ENCODE results near the gene KRTAP2-2. TPM values are rescaled to one million over a fixed set of nuclear protein-coding genes. Genes with fewer than 3 reads are reported as not detected.
"Not testable (repeated sequence)": the region's sequence is repeated elsewhere in the genome, so short reads cannot be mapped to it uniquely, and the experiment has no call there.

Gene KRTAP2-2, protein sequence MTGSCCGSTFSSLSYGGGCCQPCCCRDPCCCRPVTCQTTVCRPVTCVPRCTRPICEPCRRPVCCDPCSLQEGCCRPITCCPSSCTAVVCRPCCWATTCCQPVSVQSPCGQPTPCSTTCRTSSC
- total RNA-seq: not detected
- 0 reads per million in 2 donors for total RNA-seq

DNA sequence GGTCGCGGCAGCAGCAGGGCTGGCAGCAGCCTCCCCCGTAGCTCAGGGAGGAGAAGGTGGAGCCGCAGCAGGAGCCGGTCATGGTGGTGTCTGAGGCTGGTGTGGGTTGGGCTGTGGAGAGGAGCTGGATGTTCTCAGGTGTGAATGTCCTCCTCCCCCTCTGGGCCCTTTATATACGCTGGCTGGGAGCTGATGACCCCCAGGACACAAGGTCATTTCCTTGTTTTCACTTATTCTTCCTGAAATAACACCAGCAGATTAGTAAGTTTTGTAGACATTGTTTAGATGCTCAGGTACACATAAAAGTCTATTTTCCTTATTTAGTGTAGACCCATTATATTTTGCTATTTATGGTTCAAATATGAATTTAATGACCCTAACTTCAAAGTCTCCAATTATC, at the start of gene KRTAP2-2:
TSS of gene KRTAP2-2 (minus strand) at position 101 of the 400 bp plus-strand sequence. CDS start at position 82, 19 bp downstream.
- not testable (repeated sequence) for ATAC-seq; H3K9me3 ChIP-seq (ENCODE audit: control insufficient read depth, low read length, poor library complexity, severe bottlenecking); H3K36me3 Mint-ChIP-seq (ENCODE audit: low read depth); H3K4me3 Mint-ChIP-seq; H3K4me1 Mint-ChIP-seq; H3K27ac Mint-ChIP-seq; DNase-seq
- H3K27me3 Mint-ChIP-seq: peaks cover 32% of the 10 kb centered on the region

DNA sequence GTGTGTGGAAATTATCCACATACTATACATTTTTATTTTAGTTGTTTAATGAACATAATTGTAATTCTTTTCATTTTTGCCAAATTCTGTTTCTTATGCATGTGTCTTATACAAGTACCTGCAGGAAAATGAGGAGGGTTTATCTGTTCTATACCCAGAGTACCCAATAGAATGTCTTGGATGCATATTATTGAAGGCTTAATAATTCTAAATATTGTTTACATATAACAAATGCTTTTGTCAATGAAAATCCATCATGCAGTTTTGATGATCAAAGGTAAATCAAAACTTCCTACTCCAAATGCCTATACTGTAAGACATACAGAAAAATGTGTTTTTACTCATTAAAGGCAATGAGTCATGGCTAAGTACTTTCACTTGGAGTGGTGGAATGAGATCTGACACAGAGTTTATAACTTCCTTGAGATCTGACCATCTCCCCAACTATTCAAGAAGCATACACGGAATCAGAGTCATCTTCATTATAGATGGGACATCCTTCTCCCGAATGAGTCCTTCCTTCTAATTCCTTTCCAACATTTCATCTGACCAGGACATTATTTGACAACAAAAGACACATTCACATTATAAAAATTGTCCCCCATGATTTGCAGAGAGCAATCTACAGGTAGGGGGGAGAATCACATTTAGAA, 49.5 kb upstream of the KRTAP2-2 start:
- not testable (repeated sequence) for H3K27ac Mint-ChIP-seq; ATAC-seq; H3K4me3 Mint-ChIP-seq; H3K9me3 ChIP-seq (ENCODE audit: control insufficient read depth, low read length, poor library complexity, severe bottlenecking); H3K36me3 Mint-ChIP-seq (ENCODE audit: low read depth); DNase-seq
- Mint-ChIP-seq H3K27me3 (peaks cover 16% of the 10 kb centered on the region), H3K4me1 (peaks cover 16% of the 10 kb centered on the region)

DNA sequence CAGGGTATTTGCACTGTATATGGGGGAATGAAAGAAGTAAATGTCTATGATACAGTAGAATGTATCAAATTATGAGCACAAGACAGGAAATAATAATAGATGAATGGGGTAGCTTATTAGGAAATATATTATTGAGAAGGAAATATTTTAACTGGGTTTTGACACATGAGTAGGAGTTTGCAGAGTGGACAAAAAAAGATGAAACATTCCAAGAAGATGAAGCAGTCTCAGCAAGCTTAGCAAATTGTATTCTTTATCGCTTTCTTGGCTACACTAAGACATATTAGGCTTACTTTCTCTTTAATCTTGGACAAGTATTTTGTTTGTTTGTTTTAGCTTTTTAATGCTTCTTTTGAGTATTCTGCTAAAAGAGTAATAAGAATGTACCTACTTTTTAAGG, 48.9 kb upstream of the KRTAP2-2 start:
- Mint-ChIP-seq H3K4me1 (peaks cover 15% of the 10 kb centered on the region), H3K27ac (no peak overlapping the region), H3K27me3 (peaks cover 16% of the 10 kb centered on the region), H3K36me3 (ENCODE audit: low read depth) (peaks cover 2% of the 10 kb centered on the region), H3K4me3 (no peak overlapping the region)
- H3K9me3 ChIP-seq (ENCODE audit: control insufficient read depth, low read length, poor library complexity, severe bottlenecking): no peaks in the 10 kb centered on the region
- ATAC-seq (no peak), DNase-seq (no peak)

DNA sequence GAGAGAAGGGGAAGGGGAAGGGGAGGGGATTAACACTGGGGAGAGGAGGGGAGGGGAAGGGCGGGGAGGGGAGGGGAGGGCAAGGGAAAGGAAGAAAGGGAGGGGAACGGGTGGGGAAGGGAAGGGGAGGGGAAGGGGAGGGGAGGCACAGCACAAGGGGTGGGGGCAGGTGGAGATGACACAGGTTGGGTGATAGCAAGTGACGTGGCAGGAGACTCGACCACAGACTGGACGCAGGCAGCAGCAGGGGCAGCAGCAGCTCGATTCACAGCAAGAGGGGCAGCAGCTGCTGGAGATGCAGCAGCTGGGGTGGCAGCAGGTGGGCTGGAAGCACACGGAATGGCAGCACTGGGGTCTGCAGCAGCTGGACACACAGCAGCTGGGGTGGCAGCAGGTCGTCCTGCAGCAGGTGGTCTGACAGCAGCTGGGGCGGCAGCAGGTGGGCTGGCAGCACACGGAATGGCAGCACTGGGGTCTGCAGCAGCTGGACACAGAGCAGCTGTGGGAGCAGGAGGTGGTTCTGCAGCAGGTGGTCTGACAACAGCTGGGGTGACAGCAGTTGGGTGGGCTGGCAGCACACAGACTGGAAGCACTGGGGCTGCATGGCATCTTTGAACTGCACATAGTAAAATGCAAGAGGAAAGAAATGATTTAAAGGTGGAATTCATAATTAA, 46.7 kb upstream of the KRTAP2-2 start, which contains the start of gene KRTAP4-16:
TSS of gene KRTAP4-16 (minus strand) at position 624 of the 674 bp plus-strand sequence. CDS start at position 624, 0 bp downstream.
- Mint-ChIP-seq H3K27me3 (peaks cover 32% of the 10 kb centered on the region), H3K4me3 (no peak within 1 kb of the TSS), H3K36me3 (ENCODE audit: low read depth) (peaks cover 4% of the 10 kb centered on the region), H3K27ac (no peak within 1 kb of the TSS), H3K4me1 (peaks cover 9% of the 10 kb centered on the region)
- no peaks in the 10 kb centered on the region for H3K9me3 ChIP-seq (ENCODE audit: control insufficient read depth, low read length, poor library complexity, severe bottlenecking)
- no peak for ATAC-seq
- DNase-seq: no peak

DNA sequence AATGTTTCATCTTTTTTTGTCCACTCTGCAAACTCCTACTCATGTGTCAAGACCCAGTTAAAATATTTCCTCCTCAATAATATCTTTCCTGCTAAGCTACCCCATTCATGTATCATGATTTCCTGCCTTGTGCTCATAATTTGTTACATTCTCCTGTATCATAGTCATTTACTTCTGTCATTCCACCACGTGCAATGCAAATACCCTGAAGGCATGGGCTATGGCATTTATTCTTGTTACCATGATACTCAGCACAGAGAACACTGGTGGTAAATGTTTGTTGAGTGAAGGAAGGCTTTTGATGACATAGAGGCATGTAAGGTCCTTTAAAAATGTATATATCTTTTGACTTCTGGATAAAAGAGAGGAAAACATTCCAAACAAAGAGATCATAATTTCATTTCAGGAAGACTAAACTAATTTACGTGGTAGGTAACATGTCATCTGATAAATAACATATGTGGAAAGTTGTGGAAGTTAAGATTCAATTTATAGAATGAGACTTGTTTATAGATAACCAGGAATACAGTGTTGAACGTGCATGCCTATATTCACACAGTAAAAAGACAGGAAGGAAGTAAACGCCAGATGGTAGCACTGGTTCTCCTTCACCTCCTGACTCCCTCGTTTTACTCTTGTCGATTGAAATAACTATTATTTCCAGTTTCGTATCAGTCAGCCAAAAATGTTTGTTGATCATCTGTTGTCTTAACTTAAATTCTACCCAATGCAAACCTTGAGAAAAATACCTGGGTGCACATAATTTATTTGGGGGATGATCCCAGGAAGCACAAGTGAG, 44.9 kb upstream of the KRTAP2-2 start:
- H3K36me3 Mint-ChIP-seq (ENCODE audit: low read depth); H3K4me3 Mint-ChIP-seq; H3K9me3 ChIP-seq (ENCODE audit: control insufficient read depth, low read length, poor library complexity, severe bottlenecking); DNase-seq; H3K4me1 Mint-ChIP-seq; H3K27ac Mint-ChIP-seq; ATAC-seq: not testable (repeated sequence)
- peaks cover 38% of the 10 kb centered on the region for H3K27me3 Mint-ChIP-seq

DNA sequence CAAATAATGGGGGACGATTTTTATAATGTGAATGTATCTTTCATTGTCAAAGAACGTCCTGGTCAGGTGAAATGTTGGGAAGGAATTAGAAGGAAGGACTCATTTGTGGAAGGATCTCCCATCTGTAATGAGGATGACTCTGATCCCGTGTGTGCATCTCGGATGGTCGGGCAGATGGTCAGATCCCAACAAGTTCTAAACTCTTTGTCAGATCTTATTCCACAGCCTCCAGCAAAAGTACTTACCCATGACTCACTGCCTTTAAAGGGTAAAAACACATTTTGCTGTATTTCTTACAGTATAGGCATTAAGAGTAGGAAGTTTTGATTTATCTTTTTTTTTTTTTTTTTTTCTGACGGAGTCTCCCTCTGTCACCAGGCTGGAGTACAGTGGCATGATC, 43.5 kb upstream of the KRTAP2-2 start:
- no peak overlapping the region for H3K4me3 Mint-ChIP-seq
- ATAC-seq (no peak), DNase-seq (no peak)
- no peaks in the 10 kb centered on the region for H3K9me3 ChIP-seq (ENCODE audit: control insufficient read depth, low read length, poor library complexity, severe bottlenecking)
- H3K27me3 Mint-ChIP-seq: peaks cover 45% of the 10 kb centered on the region
- H3K27ac Mint-ChIP-seq: no peak overlapping the region
- H3K4me1 Mint-ChIP-seq: peaks cover 9% of the 10 kb centered on the region
- peaks cover 5% of the 10 kb centered on the region for H3K36me3 Mint-ChIP-seq (ENCODE audit: low read depth)

DNA sequence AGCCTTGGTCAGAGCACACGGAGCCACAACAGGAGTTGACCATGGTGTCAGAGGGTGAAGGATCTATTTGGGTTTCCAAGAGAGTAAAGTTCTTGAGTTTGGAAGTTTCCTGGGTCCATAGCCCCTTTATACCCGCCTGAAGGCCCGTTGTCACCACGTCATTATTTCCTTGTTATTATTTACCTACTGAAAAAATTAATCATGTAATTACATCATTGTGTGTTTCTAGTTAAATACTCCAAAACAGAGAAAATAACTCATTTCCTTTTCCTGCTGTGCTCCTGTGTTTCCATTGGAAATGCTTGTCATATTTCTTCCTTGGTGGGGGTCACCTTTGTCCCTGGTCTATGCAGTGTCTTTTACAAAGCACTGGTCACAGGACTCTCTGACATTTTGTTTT, 43.0 kb upstream of the KRTAP2-2 start, which contains the start of gene KRTAP4-8:
TSS of gene KRTAP4-8 (minus strand) at position 101 of the 400 bp plus-strand sequence. CDS start at position 43, 58 bp downstream.
- no peaks in the 10 kb centered on the region for H3K9me3 ChIP-seq (ENCODE audit: control insufficient read depth, low read length, poor library complexity, severe bottlenecking)
- Mint-ChIP-seq H3K27ac (no peak within 1 kb of the TSS), H3K4me3 (no peak within 1 kb of the TSS), H3K27me3 (peaks cover 45% of the 10 kb centered on the region), H3K4me1 (peaks cover 9% of the 10 kb centered on the region), H3K36me3 (ENCODE audit: low read depth) (peaks cover 5% of the 10 kb centered on the region)
- no peak for DNase-seq
- ATAC-seq: no peak

DNA sequence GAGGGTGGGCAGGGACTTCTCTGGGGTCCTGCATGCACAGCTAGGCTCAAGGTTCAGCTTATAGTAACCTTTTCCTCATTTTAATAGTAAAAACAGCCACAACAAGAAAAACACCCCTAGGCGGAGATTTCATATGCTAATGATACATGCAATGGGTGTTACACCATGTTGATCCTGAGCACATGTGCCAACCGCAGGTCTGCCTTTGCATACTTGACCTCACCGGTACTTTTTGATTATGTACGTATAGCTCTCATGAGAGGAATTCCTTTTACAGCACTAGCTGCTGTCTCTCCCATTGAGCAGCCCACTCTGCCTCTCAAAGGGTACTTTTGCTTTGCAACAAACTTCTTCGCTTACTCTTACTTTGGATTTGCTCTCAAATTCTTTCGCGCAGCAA, 41.0 kb upstream of the KRTAP2-2 start:
- H3K9me3 ChIP-seq (ENCODE audit: control insufficient read depth, low read length, poor library complexity, severe bottlenecking): no peaks in the 10 kb centered on the region
- Mint-ChIP-seq H3K27me3 (peaks cover 45% of the 10 kb centered on the region), H3K27ac (no peak overlapping the region), H3K4me1 (peaks cover 9% of the 10 kb centered on the region), H3K36me3 (ENCODE audit: low read depth) (peaks cover 5% of the 10 kb centered on the region), H3K4me3 (no peak overlapping the region)
- ATAC-seq (no peak), DNase-seq (no peak)

DNA sequence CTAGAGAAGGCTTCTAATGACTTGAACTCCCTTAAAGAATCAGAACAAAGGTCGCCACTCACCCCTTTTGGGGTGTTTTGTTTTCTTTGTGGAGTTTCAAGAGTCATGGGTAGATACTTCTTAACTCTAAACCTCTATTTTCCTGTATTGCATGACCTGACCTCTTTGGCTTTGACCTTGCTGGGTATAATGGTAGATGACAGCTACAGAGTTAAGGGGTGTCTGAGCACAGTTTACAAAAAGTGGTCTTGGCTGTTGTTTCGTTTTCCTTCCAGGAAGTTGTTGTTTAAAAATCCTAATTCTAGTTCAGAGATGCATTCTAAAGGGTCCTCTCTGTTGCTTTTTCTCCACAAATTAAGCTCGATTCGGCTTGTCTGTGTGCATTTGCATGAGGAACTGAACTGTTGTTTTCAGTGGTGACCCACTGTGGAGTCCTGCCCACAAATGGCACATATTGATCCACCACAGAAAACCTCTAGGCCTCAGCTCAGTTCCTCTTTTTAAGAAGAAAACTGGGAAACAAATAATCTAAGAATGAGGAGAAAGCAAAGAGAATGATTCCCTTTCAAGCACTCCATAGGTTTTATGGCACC, 33.8 kb upstream of the KRTAP2-2 start:
- not testable (repeated sequence) for ATAC-seq; H3K9me3 ChIP-seq (ENCODE audit: control insufficient read depth, low read length, poor library complexity, severe bottlenecking); H3K4me3 Mint-ChIP-seq; H3K4me1 Mint-ChIP-seq; DNase-seq; H3K27ac Mint-ChIP-seq; H3K36me3 Mint-ChIP-seq (ENCODE audit: low read depth)
- peaks cover 18% of the 10 kb centered on the region for H3K27me3 Mint-ChIP-seq

DNA sequence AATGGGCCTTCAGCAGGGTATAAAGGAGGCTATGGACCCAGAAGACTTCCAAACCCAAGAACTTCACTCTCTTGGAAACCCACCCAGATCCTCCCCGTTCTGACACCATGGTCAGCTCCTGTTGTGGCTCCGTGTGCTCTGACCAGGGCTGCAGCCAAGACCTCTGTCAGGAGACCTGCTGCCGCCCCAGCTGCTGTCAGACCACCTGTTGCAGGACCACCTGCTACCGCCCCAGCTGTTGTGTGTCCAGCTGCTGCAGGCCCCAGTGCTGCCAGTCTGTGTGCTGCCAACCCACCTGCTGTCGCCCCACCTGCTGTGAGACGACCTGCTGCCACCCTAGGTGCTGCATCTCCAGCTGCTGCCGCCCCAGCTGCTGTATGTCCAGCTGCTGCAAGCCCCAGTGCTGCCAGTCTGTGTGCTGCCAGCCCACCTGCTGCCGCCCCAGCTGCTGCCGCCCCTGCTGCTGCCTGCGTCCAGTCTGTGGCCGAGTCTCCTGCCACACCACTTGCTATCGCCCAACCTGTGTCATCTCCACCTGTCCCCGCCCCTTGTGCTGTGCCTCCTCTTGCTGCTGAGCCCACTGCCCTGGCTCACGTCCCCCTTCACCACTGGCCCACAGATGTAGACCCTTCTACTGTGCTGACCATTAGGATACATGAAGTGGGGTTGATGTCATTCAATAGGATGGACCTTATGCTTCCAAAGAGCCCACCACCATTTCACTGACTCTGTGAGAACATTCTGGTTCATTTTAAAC, 29.2 kb upstream of the KRTAP2-2 start, which contains the start of gene KRTAP4-7:
TSS of gene KRTAP4-7 (plus strand) at position 51 of the 757 bp plus-strand sequence. CDS start at position 108, 57 bp downstream.
- H3K27ac Mint-ChIP-seq; H3K9me3 ChIP-seq (ENCODE audit: control insufficient read depth, low read length, poor library complexity, severe bottlenecking); H3K4me3 Mint-ChIP-seq; H3K36me3 Mint-ChIP-seq (ENCODE audit: low read depth); H3K4me1 Mint-ChIP-seq; ATAC-seq; DNase-seq: not testable (repeated sequence)
- peaks cover 23% of the 10 kb centered on the region for H3K27me3 Mint-ChIP-seq

DNA sequence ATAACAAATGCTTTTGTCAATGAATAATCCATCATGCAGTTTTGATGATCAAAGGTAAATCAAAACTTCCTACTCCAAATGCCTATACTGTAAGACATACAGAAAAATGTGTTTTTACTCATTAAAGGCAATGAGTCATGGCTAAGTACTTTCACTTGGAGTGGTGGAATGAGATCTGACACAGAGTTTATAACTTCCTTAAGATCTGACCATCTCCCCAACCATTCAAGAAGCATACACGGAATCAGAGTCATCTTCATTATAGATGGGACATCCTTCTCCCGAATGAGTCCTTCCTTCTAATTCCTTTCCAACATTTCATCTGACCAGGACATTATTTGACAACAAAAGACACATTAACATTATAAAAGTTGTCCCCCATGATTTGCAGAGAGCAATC, 28.4 kb upstream of the KRTAP2-2 start:
- not testable (repeated sequence) for H3K4me3 Mint-ChIP-seq; H3K9me3 ChIP-seq (ENCODE audit: control insufficient read depth, low read length, poor library complexity, severe bottlenecking); DNase-seq; H3K4me1 Mint-ChIP-seq; ATAC-seq; H3K36me3 Mint-ChIP-seq (ENCODE audit: low read depth); H3K27ac Mint-ChIP-seq
- peaks cover 23% of the 10 kb centered on the region for H3K27me3 Mint-ChIP-seq

DNA sequence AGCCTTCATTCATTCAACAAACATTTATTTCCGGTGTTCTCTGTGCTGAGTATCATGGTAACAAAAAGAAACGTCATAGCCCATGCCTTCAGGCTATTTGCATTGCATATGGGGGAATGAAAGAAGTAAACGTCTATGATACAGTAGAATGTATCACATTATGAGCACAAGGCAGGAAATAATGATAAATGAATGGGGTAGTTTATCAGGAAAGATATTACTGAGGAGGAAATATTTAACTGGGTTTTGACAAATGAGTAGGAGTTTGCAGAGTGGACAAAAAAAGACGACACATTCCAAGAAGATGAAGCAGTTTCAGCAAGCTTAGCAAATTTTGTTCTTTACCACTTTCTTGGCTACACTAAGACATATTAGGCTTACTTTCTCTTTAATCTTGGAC, 27.6 kb upstream of the KRTAP2-2 start:
- no peaks in the 10 kb centered on the region for H3K36me3 Mint-ChIP-seq (ENCODE audit: low read depth)
- DNase-seq (no peak), ATAC-seq (no peak)
- H3K4me3 Mint-ChIP-seq: no peak overlapping the region
- peaks cover 21% of the 10 kb centered on the region for H3K27me3 Mint-ChIP-seq
- peaks cover 4% of the 10 kb centered on the region for H3K4me1 Mint-ChIP-seq
- no peak overlapping the region for H3K27ac Mint-ChIP-seq
- no peaks in the 10 kb centered on the region for H3K9me3 ChIP-seq (ENCODE audit: control insufficient read depth, low read length, poor library complexity, severe bottlenecking)
